ENCODE data around the gene MRPL22. TPM values are rescaled to one million over a fixed set of nuclear protein-coding genes. Genes with fewer than 3 reads are reported as not detected.
"Not testable (repeated sequence)": the region's sequence is repeated elsewhere in the genome, so short reads cannot be mapped to it uniquely, and the experiment has no call there.

The MRPL22 gene
- total RNA-seq, 2 donors from 2014 or later: 8.1 to 12.0 TPM

- H3K4me1 ChIP-seq (ENCODE audit: control insufficient read depth in 1 of 2, low read depth in 2 of 2): no peaks in the 10 kb centered on the region
- no peak for DNase-seq (ENCODE audit: low spot score)
- no peaks in the 10 kb centered on the region for H3K9me3 ChIP-seq
- no peaks in the 10 kb centered on the region for H3K27me3 ChIP-seq (replicated peaks; ENCODE audit: insufficient read depth)
- no peaks in the 10 kb centered on the region for H3K36me3 ChIP-seq
- H3K4me3 ChIP-seq: no peak overlapping the region
- no peak overlapping the region for H3K27ac ChIP-seq
- ATAC-seq (ENCODE audit: insufficient number of reproducible peaks, low FRiP score, low read depth): no peak
- TF ChIP-seq, protein P1, sequence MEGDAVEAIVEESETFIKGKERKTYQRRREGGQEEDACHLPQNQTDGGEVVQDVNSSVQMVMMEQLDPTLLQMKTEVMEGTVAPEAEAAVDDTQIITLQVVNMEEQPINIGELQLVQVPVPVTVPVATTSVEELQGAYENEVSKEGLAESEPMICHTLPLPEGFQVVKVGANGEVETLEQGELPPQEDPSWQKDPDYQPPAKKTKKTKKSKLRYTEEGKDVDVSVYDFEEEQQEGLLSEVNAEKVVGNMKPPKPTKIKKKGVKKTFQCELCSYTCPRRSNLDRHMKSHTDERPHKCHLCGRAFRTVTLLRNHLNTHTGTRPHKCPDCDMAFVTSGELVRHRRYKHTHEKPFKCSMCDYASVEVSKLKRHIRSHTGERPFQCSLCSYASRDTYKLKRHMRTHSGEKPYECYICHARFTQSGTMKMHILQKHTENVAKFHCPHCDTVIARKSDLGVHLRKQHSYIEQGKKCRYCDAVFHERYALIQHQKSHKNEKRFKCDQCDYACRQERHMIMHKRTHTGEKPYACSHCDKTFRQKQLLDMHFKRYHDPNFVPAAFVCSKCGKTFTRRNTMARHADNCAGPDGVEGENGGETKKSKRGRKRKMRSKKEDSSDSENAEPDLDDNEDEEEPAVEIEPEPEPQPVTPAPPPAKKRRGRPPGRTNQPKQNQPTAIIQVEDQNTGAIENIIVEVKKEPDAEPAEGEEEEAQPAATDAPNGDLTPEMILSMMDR (IDR thresholded peaks at IDR 0.05): no peak
Observed at GRCh38 chr5:155001523-155001922, 60.6 kb downstream of the MRPL22 start.

DNA sequence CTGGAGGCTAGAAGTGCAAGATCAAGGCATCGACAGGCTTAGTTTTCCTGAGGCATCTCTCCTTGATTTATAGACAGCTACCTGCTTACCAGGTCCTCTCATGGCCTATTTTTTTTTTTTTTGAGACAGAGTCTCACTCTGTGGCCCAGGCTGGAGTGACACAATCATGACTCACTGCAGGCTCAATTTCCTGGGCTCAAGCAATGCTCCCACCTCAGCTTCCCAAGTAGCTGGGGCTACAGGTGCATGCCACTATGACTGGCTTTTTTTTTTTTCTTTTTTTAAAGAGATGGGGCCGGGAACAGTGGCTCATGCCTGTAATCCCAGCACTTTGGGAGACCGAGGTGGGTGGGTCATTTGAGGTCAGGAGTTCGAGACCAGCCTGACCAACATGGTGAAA lies 61.8 kb downstream of the MRPL22 start:
- not testable (repeated sequence) for H3K36me3 ChIP-seq; H3K4me1 ChIP-seq (ENCODE audit: control insufficient read depth in 1 of 2, low read depth in 2 of 2); ATAC-seq (ENCODE audit: insufficient number of reproducible peaks, low FRiP score, low read depth); H3K27me3 ChIP-seq (replicated peaks; ENCODE audit: insufficient read depth); H3K4me3 ChIP-seq; H3K27ac ChIP-seq; DNase-seq (ENCODE audit: low spot score); H3K9me3 ChIP-seq

DNA sequence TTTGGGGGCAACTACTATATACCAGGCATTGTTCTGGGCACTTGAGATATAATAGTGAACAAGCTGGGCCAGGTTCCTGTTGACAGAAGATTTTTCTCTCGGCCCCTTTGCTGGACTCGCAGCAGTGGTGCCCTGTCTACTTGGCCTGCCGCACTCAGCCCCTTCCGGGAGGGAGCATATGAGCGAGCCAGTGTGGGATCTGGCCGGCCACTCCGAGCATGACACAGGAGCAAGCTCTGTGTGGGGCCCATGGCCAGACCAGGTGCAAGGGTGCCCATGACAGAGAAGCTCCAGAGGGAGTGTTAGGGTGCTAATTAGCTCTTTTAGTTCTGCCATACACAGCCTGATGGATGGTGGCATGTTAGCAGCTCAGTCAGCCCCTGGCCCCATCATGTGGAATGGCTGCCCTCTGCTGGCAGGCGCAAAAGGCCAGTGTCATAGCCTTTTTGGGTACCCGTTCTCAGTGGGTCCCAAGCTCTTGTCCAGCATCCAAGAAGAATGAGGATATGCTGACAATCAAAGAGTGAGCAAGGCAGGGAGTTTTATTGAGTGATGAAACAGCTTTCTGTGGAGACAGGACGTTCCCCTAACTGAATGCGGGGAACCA lies 63.4 kb downstream of the MRPL22 start:
- Histone ChIP-seq H3K36me3 (no peaks in the 10 kb centered on the region), H3K27me3 (replicated peaks; ENCODE audit: insufficient read depth) (no peaks in the 10 kb centered on the region), H3K9me3 (no peaks in the 10 kb centered on the region), H3K4me3 (no peak overlapping the region), H3K4me1 (ENCODE audit: control insufficient read depth in 1 of 2, low read depth in 2 of 2) (no peaks in the 10 kb centered on the region), H3K27ac (no peak overlapping the region)
- DNase-seq (ENCODE audit: low spot score) (no peak), ATAC-seq (ENCODE audit: insufficient number of reproducible peaks, low FRiP score, low read depth) (no peak)
- TF ChIP-seq, protein P1 (IDR thresholded peaks at IDR 0.05): no peak

GRCh38 chr5:155006265-155006664 lies 65.4 kb downstream of the MRPL22 start:
- H3K9me3 ChIP-seq; H3K4me1 ChIP-seq (ENCODE audit: control insufficient read depth in 1 of 2, low read depth in 2 of 2); H3K27ac ChIP-seq; H3K36me3 ChIP-seq; ATAC-seq (ENCODE audit: insufficient number of reproducible peaks, low FRiP score, low read depth); DNase-seq (ENCODE audit: low spot score); H3K4me3 ChIP-seq; H3K27me3 ChIP-seq (replicated peaks; ENCODE audit: insufficient read depth): not testable (repeated sequence)

GRCh38 chr5:155008669-155009068 lies 67.8 kb downstream of the MRPL22 start:
- DNase-seq (ENCODE audit: low spot score): no peak
- no peak overlapping the region for H3K27ac ChIP-seq
- TF ChIP-seq, protein P1 (IDR thresholded peaks at IDR 0.05): no peak

GRCh38 chr5:155010881-155011280 lies 70.0 kb downstream of the MRPL22 start:
- ATAC-seq (ENCODE audit: insufficient number of reproducible peaks, low FRiP score, low read depth): no peak
- Histone ChIP-seq H3K4me1 (ENCODE audit: control insufficient read depth in 1 of 2, low read depth in 2 of 2) (no peaks in the 10 kb centered on the region), H3K4me3 (no peak overlapping the region), H3K27ac (no peak overlapping the region), H3K36me3 (no peaks in the 10 kb centered on the region), H3K9me3 (no peaks in the 10 kb centered on the region), H3K27me3 (replicated peaks; ENCODE audit: insufficient read depth) (no peaks in the 10 kb centered on the region)
- DNase-seq (ENCODE audit: low spot score): no peak
- TF ChIP-seq, protein P1 (IDR thresholded peaks at IDR 0.05): no peak

More at GRCh38 chr5:155008669-155009068, 67.8 kb downstream of the MRPL22 start:
- Histone ChIP-seq H3K27me3 (replicated peaks; ENCODE audit: insufficient read depth) (no peaks in the 10 kb centered on the region), H3K9me3 (no peaks in the 10 kb centered on the region), H3K36me3 (no peaks in the 10 kb centered on the region), H3K4me3 (no peak overlapping the region), H3K4me1 (ENCODE audit: control insufficient read depth in 1 of 2, low read depth in 2 of 2) (no peaks in the 10 kb centered on the region)
- no peak for ATAC-seq (ENCODE audit: insufficient number of reproducible peaks, low FRiP score, low read depth)
